Measurements from ENCODE around the gene GRHPR. TPM values are rescaled to one million over a fixed set of nuclear protein-coding genes. Genes with fewer than 3 reads are reported as not detected.

The GRHPR gene
- polyA plus RNA-seq, 1 donor from 2014 or later = 128 TPM

DNA sequence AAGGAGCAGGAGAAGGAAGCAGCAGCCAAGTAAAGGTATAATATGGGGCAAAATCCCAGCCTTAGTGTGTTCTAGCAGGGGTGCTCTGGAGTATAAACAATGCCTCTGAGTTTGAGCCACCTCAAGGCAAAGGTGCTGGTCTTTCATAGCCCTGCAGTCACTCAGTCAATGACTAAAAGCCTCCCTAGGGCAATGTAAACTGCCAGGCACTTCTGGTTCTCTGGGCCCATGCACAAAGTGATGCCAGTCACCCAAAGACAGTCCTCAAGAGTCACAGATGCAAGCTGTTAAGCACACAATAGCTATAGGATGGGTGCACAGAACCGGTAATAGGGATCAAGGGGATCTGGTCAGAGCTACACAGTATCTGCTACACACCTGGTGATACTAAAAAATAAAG is 30.1 kb downstream of the GRHPR start:
- H3K9ac ChIP-seq (ENCODE audit: low read length) = no peak overlapping the region
- no peak overlapping the region for H2AFZ ChIP-seq (ENCODE audit: low read depth, low read length)
- peaks cover 28% of the 10 kb centered on the region for H3K79me2 ChIP-seq (replicated peaks; ENCODE audit: insufficient read depth, low read length)
- H3K27me3 ChIP-seq (ENCODE audit: insufficient read depth, low read depth, low read length) = no peaks in the 10 kb centered on the region
- H3K9me2 ChIP-seq (ENCODE audit: insufficient read depth, low read length) = no peaks in the 10 kb centered on the region
- no peaks in the 10 kb centered on the region for H3K36me3 ChIP-seq (ENCODE audit: insufficient read depth, low read length)
- no peaks in the 10 kb centered on the region for H3F3A ChIP-seq (ENCODE audit: insufficient read depth, low read length, poor library complexity, severe bottlenecking)
- H3K27ac ChIP-seq (ENCODE audit: low read length) = no peak overlapping the region
- no peaks in the 10 kb centered on the region for H3K9me3 ChIP-seq (ENCODE audit: low read length)
- H4K20me1 ChIP-seq (ENCODE audit: insufficient read depth) = no peaks in the 10 kb centered on the region
- H3K4me3 ChIP-seq (ENCODE audit: low read length) = no peak overlapping the region
- no peak overlapping the region for H3K4me2 ChIP-seq (ENCODE audit: low read length)
- TF ChIP-seq RAD21 (conservative IDR thresholded peaks at IDR 0.05) = no peak
- no peak for TF ChIP-seq TAF1 (IDR thresholded peaks at IDR 0.05; ENCODE audit: low read depth)
- TF ChIP-seq EZH2 (IDR thresholded peaks at IDR 0.05; ENCODE audit: borderline replicate concordance, insufficient read depth, low read length, poor library complexity, severe bottlenecking) = no peak
- no peak for TF ChIP-seq EP300 (conservative IDR thresholded peaks at IDR 0.05; ENCODE audit: poor library complexity, severe bottlenecking)
- TF ChIP-seq, protein P1, sequence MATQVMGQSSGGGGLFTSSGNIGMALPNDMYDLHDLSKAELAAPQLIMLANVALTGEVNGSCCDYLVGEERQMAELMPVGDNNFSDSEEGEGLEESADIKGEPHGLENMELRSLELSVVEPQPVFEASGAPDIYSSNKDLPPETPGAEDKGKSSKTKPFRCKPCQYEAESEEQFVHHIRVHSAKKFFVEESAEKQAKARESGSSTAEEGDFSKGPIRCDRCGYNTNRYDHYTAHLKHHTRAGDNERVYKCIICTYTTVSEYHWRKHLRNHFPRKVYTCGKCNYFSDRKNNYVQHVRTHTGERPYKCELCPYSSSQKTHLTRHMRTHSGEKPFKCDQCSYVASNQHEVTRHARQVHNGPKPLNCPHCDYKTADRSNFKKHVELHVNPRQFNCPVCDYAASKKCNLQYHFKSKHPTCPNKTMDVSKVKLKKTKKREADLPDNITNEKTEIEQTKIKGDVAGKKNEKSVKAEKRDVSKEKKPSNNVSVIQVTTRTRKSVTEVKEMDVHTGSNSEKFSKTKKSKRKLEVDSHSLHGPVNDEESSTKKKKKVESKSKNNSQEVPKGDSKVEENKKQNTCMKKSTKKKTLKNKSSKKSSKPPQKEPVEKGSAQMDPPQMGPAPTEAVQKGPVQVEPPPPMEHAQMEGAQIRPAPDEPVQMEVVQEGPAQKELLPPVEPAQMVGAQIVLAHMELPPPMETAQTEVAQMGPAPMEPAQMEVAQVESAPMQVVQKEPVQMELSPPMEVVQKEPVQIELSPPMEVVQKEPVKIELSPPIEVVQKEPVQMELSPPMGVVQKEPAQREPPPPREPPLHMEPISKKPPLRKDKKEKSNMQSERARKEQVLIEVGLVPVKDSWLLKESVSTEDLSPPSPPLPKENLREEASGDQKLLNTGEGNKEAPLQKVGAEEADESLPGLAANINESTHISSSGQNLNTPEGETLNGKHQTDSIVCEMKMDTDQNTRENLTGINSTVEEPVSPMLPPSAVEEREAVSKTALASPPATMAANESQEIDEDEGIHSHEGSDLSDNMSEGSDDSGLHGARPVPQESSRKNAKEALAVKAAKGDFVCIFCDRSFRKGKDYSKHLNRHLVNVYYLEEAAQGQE (IDR thresholded peaks at IDR 0.05; ENCODE audit: borderline replicate concordance) = no peak
- TF ChIP-seq, protein P2, sequence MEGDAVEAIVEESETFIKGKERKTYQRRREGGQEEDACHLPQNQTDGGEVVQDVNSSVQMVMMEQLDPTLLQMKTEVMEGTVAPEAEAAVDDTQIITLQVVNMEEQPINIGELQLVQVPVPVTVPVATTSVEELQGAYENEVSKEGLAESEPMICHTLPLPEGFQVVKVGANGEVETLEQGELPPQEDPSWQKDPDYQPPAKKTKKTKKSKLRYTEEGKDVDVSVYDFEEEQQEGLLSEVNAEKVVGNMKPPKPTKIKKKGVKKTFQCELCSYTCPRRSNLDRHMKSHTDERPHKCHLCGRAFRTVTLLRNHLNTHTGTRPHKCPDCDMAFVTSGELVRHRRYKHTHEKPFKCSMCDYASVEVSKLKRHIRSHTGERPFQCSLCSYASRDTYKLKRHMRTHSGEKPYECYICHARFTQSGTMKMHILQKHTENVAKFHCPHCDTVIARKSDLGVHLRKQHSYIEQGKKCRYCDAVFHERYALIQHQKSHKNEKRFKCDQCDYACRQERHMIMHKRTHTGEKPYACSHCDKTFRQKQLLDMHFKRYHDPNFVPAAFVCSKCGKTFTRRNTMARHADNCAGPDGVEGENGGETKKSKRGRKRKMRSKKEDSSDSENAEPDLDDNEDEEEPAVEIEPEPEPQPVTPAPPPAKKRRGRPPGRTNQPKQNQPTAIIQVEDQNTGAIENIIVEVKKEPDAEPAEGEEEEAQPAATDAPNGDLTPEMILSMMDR (IDR thresholded peaks at IDR 0.05; ENCODE audit: poor library complexity, severe bottlenecking) = no peak
- no peak for TF ChIP-seq MXI1 (conservative IDR thresholded peaks at IDR 0.05; ENCODE audit: poor library complexity, severe bottlenecking)
- TF ChIP-seq SMC3 (conservative IDR thresholded peaks at IDR 0.05; ENCODE audit: poor library complexity) = no peak
- TF ChIP-seq POLR2AphosphoS5 (IDR thresholded peaks at IDR 0.05) = no peak

DNA sequence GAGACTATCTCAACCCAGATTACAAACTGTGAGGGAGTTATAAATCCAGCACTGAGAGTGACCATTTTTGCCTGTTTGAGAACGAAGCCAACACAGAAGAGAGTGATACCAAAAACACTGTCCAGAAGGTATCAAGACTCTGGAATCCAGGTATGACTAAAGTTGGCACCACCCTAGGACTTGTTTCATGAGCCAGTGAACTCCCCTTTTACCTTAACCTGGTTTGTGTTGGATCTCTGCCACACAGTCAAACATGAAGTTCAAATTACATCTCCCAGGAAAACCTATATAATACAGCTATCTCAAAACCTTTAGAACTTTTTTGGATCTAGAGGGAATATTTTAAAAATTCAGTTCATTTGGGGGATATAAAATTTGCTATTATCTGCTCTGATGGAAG is 31.3 kb downstream of the GRHPR start:
- H3K4me3 ChIP-seq (ENCODE audit: low read length) = no peak overlapping the region
- no peaks in the 10 kb centered on the region for H3K27me3 ChIP-seq (ENCODE audit: insufficient read depth, low read depth, low read length)
- TF ChIP-seq TAF1 (IDR thresholded peaks at IDR 0.05; ENCODE audit: low read depth) (no peak), POLR2AphosphoS5 (IDR thresholded peaks at IDR 0.05) (no peak), SMC3 (conservative IDR thresholded peaks at IDR 0.05; ENCODE audit: poor library complexity) (no peak), EP300 (conservative IDR thresholded peaks at IDR 0.05; ENCODE audit: poor library complexity, severe bottlenecking) (no peak), MXI1 (conservative IDR thresholded peaks at IDR 0.05; ENCODE audit: poor library complexity, severe bottlenecking) (no peak), EZH2 (IDR thresholded peaks at IDR 0.05; ENCODE audit: borderline replicate concordance, insufficient read depth, low read length, poor library complexity, severe bottlenecking) (no peak), RAD21 (conservative IDR thresholded peaks at IDR 0.05) (no peak)
- TF ChIP-seq, protein P2 (IDR thresholded peaks at IDR 0.05; ENCODE audit: poor library complexity, severe bottlenecking) = no peak
- TF ChIP-seq, protein P1 (IDR thresholded peaks at IDR 0.05; ENCODE audit: borderline replicate concordance) = no peak
- H3K4me2 ChIP-seq (ENCODE audit: low read length) = no peak overlapping the region
- H3K79me2 ChIP-seq (replicated peaks; ENCODE audit: insufficient read depth, low read length) = peaks cover 31% of the 10 kb centered on the region
- no peak overlapping the region for H2AFZ ChIP-seq (ENCODE audit: low read depth, low read length)
- H4K20me1 ChIP-seq (ENCODE audit: insufficient read depth) = no peaks in the 10 kb centered on the region
- no peaks in the 10 kb centered on the region for H3K9me3 ChIP-seq (ENCODE audit: low read length)
- no peak overlapping the region for H3K27ac ChIP-seq (ENCODE audit: low read length)
- no peaks in the 10 kb centered on the region for H3K9me2 ChIP-seq (ENCODE audit: insufficient read depth, low read length)
- H3K36me3 ChIP-seq (ENCODE audit: insufficient read depth, low read length) = no peaks in the 10 kb centered on the region
- no peak overlapping the region for H3K9ac ChIP-seq (ENCODE audit: low read length)
- H3F3A ChIP-seq (ENCODE audit: insufficient read depth, low read length, poor library complexity, severe bottlenecking) = no peaks in the 10 kb centered on the region
